NB4 (cell line): ENCODE measurements around the gene CDHR3.

Source experiments
- CTCF ChIP-seq: IDR thresholded peaks from one replicate; pipeline ENCODE4 v1.5.1; 2012; ENCODE audit warnings: low read depth, low read length
- MYC ChIP-seq: IDR thresholded peaks from 2 replicates; pipeline ENCODE4 v1.6.1; 2011; ENCODE audit warnings: low read depth, low read length
- POLR2A ChIP-seq: IDR thresholded peaks from 2 replicates; pipeline ENCODE4 v1.6.1; 2011; ENCODE audit warnings: mild to moderate bottlenecking; ENCODE audit not compliant: insufficient read length; ENCODE audit errors: extremely low read depth

- TF ChIP-seq CTCF: no peak
- no peak for TF ChIP-seq POLR2A
- TF ChIP-seq MYC: no peak
Observed at GRCh38 chr7:106042196-106042611, 79.1 kb downstream of the CDHR3 start.
